Activated CD8-positive, alpha-beta memory T cell treated with anti-CD3 and anti-CD28 coated beads, Interleukin-2, amount 50 U/mL, for 4 hours (primary cell): ENCODE results near the gene GJB3.
"Not testable (repeated sequence)": the region's sequence is repeated elsewhere in the genome, so short reads cannot be mapped to it uniquely, and the experiment has no call there.

Experiments used
- DNase-seq: peaks from one replicate; pipeline ENCODE4 v3.0.0-alpha.2; 2020

The GJB3 gene

DNA sequence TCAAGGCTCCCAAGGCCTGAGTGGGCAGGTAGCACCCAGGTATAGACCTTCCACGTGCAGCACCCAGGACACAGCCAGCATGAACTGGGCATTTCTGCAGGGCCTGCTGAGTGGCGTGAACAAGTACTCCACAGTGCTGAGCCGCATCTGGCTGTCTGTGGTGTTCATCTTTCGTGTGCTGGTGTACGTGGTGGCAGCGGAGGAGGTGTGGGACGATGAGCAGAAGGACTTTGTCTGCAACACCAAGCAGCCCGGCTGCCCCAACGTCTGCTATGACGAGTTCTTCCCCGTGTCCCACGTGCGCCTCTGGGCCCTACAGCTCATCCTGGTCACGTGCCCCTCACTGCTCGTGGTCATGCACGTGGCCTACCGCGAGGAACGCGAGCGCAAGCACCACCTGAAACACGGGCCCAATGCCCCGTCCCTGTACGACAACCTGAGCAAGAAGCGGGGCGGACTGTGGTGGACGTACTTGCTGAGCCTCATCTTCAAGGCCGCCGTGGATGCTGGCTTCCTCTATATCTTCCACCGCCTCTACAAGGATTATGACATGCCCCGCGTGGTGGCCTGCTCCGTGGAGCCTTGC lies 19.7 kb upstream of the GJB3 start:
- DNase-seq: no peak

DNA sequence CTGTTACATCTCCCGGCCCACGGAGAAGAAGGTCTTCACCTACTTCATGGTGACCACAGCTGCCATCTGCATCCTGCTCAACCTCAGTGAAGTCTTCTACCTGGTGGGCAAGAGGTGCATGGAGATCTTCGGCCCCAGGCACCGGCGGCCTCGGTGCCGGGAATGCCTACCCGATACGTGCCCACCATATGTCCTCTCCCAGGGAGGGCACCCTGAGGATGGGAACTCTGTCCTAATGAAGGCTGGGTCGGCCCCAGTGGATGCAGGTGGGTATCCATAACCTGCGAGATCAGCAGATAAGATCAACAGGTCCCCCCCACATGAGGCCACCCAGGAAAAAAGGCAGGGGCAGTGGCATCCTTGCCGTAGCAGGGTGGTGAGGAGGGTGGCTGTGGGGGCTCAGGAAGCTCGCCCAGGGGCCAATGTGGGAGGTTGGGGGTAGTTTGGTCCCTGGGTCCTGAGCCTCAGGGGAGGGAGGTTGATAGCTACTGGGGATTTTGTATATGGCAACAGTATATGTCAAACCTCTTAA lies 19.2 kb upstream of the GJB3 start:
- no peak for DNase-seq

DNA sequence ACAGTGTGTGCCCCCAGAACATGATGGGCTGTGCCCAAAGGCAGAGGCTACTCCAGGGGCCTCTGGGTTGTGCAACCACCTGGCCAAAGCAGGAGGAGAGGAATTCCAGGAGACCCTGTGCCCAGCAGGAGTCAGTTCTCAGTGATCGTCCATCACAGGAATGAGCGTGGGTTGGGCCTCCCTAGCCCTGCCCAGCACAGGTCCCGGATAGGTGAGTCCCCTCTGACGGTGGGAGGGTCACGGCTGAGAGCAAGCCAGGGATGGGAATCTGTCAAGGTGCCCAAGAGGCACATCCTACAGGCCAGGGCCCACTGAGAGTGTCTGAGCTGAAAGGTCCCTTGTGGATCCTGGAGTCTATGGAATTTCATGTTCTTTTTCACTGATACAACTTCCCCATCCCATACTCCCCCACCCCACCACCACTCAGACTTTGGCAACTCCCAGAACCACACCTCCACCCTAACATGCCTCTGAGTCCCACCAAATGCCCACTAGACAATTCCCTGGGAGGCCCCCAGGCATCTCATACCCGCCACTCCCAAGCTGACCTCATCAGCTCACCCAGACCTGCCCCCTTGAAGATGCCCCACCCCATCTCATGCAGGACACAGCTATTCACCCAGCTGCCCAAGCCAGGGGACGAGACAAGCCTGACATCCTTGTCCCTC lies 18.4 kb upstream of the GJB3 start:
- no peak for DNase-seq

DNA sequence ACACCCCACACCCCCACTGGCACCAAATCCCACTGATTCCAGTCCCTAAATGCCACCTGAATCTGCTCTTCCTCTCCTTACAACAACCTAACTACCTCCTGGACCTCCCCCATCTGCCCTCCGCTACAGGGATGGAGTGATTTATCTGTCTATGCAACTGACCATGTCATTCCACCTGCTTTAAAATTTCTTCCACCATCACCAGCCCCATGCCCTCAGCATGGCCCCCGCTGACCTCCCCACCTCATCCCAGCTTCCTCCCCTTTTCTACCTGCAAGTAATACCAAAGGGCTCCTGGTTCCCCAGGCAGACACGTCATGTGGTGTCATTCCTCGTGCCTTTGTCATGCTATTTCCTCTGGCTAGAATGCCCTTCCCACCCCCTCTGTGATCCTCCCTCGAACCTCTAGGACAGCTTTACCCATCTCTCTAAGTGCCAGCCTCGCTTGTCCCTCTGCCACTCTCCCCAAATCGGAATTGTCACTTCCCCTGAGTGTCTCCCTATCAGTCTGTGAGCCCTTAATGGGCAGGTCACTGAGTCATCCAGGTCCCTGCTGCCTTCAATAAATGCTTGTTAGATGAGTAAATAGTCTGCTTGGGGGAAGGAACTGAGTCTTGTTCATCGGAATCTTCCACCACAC lies 17.8 kb upstream of the GJB3 start:
- no peak for DNase-seq

DNA sequence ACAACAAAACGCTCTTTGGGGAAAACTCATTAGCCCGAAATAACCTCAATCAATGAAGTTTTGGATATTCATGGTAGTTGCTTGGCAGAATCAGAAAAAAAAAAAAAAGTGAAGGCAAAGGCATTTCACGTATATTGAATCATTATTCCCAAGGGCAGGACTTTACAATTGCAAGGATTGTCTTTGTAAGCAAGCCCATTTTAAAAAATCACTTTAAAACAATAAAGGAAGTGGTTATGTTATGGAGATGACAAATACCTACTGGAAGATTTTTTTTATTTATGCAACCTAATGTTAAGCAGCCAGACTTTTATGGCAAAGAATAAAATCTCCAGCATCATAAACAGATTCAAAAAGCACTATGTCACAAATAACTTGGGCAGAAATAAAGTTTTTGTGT lies 12.2 kb upstream of the GJB3 start:
- DNase-seq: no peak

DNA sequence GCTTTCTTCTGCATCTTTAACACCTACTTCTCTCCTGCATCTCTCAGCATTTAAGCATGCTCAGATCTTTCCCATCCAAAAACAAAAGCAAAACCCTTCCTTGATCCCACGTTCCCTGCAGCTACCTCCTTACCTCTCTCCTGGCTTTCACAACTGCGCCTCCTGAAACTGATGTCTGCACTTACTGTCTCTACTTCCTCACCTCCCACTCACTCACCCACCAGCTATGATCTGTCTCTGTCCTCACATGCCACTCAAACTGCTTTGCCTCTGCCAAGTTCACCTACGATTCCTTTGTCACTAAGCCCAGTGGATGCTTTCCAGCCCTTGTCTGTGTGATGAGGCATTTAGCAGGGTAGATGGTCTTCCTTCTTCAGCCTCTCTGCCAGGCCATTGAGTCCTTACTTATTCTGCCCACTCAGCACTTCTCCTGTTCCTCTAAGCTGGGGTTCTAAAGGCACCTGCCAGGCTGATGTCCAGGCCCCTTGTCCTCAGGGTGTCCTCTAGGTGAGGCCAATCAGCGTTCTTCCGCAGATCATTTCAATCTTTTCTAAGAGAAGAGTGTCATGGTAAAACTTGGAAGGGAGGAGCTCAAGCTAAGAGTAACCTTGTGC lies 10.0 kb upstream of the GJB3 start:
- DNase-seq: no peak

DNA sequence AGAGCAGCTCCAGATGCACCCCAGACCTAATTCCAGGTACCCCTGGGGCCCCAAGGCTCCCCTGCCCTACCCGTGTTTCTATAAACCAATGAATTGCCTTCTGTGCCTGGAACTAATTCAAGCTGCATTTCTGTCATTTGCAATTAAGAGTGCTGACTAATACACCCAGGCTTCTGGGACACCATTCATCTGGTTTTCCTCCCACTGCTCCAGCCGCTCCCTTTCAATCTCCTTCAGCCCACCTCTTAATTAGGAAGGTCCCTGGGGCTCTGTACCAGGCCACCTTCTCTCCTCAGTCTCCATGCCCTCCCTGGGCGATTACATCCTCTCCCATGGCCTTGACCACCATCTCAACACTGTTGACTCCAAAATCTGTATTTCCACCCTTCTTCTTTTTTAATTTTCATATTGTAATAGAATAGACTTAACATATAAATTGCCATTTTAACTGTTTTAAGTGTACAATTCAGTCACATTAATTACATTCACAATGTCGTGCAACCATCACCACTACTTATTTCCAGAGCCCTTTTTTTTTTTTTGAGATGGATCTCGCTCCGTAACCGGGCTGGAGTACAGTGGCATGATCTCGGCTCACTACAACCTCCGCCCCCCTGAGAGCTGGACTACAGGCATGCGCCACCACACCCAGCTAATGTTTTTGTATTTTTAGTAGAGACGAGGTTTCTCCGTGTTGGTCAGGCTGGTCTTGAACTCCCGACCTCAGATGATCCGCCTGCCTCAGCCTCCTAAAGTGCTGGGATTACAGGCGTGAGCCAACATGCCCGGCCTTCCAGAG lies 9.2 kb upstream of the GJB3 start:
- no peak for DNase-seq

DNA sequence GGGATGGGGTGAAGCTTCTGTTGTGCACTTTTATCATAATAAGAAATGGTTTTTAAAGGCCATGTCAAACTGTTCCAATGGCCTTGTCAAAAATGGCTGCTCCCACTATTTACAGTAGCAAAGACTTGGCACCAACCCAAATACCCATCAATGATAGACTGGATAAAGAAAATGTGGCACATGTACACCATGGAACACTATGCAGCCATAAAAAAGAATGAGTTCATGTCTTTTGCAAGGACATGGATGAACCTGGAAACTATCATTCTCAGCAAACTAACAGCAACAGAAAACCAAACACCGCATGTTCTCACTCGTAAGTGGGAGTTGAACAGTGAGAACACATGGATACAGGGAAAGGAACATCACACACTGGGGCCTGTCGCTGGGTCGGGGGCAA lies 7.9 kb upstream of the GJB3 start:
- not testable (repeated sequence) for DNase-seq

DNA sequence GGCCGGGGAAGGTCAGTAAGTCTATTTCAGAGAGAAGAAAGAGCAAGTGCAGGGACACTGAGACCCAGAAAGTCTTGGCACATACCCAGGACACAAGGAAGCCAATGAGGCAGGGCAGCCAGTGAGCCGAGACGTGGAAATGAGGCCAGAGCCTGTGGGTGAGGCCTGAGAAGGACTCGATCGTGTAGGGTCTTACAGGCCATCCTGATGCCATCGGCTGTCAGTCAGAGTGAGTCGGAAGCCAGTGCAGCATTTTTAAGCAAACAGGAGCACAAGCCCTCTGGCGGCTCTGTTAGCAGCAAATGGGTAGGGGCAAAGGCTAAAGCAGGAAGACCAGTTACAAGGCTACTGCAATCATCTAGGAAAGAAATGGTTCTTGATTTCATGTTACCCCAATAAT lies 6.1 kb upstream of the GJB3 start:
- DNase-seq: no peak

DNA sequence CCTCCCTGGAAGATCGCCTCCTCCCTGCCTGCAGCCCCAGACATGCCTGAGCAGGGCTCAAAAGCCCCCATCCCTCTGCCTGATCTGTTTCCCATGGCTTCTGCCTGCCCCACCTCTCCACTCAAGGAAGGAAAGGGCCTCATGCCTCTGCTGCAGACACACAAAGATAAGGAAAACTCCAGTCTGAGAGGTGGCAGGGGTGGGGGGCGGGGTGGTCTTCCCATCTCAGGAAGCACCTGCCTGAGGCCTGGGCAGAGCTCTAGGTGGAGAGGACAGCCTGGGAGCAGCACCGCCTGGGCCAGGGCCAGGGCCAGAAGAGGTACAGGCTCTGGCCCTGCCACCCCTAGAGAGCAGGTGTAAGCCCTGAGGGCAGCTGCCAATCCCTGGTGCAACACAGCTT lies 4.1 kb upstream of the GJB3 start:
- DNase-seq: no peak

DNA sequence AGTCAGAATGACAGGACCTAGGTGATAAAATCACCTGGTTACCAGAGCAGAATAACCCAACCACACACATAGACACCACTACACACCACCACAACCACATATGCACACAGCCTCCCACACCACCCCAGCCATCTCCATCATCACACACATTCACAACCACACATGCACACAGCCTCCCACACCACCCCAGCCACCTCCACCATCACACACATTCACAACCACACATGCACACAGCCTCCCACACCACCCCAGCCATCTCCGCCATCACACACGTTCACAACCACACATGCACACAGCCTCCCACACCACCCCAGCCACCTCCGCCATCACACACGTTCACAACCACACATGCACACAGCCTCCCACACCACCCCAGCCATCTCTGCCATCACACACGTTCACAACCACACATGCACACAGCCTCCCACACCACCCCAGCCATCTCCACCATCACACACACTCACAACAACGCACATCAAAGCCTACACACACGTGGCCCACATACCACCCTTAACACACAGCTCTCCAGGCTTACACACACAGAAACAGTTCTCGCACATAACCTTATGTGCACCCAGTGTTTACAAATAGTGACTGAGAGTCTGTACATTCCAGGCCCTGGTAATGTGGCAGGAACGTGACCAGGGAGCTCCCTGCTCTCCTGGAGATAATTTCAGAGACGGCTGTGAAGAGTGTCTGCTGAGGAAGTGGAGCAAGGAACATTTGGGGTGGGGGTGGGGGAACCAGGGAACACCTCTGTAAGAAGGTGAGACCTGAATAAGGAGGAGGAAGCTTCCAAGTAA lies 3.3 kb upstream of the GJB3 start:
- no peak for DNase-seq

DNA sequence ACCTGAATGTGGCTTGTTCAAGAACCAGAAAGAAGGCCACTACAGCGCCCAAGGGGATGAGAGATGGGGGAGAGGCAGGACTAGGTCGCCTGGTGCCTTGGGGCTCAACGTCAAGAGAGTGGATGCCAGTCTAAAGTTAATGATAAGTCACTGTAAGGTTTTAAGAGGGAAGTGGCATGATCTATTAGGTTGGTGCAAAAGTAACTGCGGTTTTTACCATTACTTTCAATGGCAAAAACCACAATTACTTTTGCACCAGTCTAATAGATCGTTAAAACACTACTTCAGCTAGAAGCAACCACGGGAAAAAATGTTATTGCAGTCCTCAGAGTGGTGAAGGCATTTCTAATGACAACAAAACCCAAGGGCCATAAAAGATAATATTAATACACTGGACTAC lies 2.6 kb upstream of the GJB3 start:
- no peak for DNase-seq

DNA sequence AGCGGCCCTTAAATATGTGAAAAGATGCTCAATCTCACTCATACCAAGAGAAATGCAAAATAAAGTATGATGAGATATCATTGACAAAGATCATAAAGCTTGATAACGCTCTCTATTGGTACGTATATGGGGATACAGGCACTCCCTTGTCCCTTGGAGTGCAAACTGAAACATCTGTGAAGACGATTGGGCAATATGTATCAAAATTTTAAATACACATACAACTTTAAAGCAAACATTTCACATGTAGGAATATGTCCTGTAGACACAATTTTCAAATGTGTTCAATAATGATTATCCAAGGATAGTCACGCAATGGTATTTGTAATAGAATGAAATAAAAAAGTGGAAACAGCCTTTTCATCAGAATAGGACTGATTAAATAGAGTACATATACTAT lies 2.0 kb upstream of the GJB3 start:
- DNase-seq: no peak

DNA sequence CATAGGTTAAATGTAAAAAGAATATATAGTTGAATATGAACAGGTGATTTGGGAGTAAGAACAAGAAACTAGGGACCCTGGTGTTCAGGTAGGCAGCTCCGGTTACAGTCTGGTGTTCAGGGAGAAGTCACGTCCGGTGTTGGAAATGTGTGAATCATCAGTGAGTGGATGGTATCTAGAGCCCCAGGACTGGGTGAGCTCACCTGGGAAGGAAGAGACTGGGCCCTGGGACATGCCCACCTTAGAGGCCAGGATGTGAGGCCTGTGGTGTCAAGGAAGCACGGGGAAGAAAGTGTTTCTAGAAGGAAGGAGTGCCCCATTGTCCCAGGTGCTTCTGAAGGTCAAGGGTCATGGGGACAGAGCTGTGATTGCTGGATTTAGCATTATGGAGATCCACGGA lies 1.5 kb upstream of the GJB3 start:
- DNase-seq: no peak

DNA sequence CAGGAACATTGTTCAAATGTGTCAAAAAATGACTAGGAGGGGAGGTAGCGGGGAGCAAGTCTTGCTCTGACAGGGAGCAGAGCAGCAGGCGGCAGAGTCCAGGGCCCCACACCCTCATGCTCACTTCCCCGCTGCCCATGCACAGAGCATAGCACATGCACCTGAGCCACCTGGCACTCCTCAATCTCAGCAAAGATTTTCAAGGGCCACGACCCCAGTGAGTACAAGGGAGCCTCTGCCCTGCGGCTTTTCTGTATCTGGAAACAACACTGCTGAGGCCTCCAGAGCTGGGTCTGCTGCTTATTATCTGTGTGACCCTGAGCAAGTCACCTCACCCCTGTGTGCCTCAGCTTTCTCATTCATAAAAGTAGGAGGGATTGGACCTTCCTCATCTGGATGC lies 1.1 kb upstream of the GJB3 start:
- DNase-seq: no peak

DNA sequence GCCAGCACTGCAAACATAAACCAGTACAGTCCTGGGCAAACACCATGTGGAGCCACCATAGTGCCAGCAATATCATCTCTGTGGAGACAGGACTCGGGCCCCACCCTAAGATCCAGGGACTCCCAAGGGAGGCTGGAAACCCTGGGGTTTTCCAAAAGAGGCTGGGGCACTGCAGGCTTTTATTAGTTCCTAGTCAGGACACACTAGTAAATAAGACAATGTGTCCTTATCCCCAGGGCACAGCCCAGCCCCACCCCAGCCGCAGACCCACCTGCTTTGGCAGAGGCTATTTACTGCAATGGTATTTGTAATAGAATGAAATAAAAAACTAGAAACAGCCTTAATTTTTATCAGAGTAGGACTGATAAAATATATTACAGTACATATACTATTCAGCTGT lies 486 bp upstream of the GJB3 start:
- no peak for DNase-seq

DNA sequence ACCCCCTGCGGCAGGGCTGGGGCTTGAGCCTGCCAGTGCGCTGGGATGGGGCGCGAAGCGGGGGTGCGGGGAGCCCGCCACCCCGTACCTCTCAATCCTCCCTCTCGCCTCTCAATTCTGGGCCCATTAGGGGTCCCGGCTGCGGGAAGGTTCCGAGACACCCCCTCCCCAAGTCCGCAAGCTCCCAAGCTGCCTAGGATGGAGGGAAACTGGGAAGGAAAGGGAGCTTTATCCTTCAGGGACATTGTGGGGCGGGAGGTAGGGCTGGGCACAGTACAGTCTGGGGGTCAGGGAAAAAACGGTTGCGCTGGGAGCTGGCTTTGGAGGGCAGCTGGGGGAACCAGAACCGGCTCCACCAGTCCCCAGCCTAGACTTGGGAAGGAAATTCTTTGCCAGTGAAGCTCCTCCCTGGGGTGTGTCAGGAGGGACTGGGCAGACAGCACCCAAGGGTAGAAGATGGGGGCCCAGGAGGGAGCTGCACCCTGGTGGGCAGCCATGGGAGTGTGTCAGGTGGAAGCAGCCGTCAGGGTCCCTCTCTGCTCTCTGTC lies 904 bp downstream of the GJB3 start:
- no peak for DNase-seq

DNA sequence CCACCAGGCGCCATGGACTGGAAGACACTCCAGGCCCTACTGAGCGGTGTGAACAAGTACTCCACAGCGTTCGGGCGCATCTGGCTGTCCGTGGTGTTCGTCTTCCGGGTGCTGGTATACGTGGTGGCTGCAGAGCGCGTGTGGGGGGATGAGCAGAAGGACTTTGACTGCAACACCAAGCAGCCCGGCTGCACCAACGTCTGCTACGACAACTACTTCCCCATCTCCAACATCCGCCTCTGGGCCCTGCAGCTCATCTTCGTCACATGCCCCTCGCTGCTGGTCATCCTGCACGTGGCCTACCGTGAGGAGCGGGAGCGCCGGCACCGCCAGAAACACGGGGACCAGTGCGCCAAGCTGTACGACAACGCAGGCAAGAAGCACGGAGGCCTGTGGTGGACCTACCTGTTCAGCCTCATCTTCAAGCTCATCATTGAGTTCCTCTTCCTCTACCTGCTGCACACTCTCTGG lies 3.8 kb downstream of the GJB3 start:
- DNase-seq: no peak

DNA sequence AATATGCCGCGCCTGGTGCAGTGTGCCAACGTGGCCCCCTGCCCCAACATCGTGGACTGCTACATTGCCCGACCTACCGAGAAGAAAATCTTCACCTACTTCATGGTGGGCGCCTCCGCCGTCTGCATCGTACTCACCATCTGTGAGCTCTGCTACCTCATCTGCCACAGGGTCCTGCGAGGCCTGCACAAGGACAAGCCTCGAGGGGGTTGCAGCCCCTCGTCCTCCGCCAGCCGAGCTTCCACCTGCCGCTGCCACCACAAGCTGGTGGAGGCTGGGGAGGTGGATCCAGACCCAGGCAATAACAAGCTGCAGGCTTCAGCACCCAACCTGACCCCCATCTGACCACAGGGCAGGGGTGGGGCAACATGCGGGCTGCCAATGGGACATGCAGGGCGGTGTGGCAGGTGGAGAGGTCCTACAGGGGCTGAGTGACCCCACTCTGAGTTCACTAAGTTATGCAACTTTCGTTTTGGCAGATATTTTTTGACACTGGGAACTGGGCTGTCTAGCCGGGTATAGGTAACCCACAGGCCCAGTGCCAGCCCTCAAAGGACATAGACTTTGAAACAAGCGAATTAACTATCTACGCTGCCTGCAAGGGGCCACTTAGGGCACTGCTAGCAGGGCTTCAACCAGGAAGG lies 4.3 kb downstream of the GJB3 start:
- DNase-seq: no peak

DNA sequence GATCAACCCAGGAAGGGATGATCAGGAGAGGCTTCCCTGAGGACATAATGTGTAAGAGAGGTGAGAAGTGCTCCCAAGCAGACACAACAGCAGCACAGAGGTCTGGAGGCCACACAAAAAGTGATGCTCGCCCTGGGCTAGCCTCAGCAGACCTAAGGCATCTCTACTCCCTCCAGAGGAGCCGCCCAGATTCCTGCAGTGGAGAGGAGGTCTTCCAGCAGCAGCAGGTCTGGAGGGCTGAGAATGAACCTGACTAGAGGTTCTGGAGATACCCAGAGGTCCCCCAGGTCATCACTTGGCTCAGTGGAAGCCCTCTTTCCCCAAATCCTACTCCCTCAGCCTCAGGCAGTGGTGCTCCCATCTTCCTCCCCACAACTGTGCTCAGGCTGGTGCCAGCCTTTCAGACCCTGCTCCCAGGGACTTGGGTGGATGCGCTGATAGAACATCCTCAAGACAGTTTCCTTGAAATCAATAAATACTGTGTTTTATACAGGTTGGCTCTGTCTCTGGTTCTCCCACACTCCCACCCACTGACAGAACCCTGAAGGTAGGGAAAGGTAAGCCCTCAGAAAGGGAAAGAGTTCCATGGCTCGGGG lies 5.0 kb downstream of the GJB3 start:
- DNase-seq: no peak
